Measurements from ENCODE around the gene TRPV2. TPM values are rescaled to one million over a fixed set of nuclear protein-coding genes. Genes with fewer than 3 reads are reported as not detected.

Gene TRPV2
- total RNA-seq, 2 donors from 2014 or later: 83.8 to 125 TPM

- DNase-seq (ENCODE audit: low spot score) (peak; percentile 71), ATAC-seq (peak; percentile 52 to 53)
- H3K27ac Mint-ChIP-seq: peak overlapping the region; percentile 99 to 100
- peak overlapping the region; percentile 99 for H3K4me3 Mint-ChIP-seq
- H3K9me3 Mint-ChIP-seq: no peaks in the 10 kb centered on the region
- H3K36me3 Mint-ChIP-seq: peaks cover 4% of the 10 kb centered on the region
- no peaks in the 10 kb centered on the region for H3K27me3 Mint-ChIP-seq
- peaks cover 37 to 41% of the 10 kb centered on the region in 2 donors for H3K4me1 Mint-ChIP-seq (ENCODE audit: low read depth in 2 of 2)
Observed at GRCh38 chr17:16419929-16420271, 4.5 kb downstream of the TRPV2 start.

DNA sequence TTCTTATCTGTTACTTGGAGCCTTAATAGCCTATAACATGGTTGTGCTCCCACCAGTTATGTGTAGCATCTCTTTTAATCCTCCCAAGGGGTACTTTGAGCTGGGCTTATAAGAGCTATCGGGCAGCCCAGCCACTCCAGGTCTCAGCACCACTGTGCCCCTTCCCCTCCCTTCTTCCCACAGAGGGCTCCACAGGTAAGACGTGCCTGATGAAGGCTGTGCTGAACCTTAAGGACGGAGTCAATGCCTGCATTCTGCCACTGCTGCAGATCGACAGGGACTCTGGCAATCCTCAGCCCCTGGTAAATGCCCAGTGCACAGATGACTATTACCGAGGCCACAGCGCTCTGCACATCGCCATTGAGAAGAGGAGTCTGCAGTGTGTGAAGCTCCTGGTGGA lies 7.0 kb downstream of the TRPV2 start:
- no peaks in the 10 kb centered on the region for H3K9me3 Mint-ChIP-seq
- no peak overlapping the region for H3K4me3 Mint-ChIP-seq
- no peak for ATAC-seq
- H3K36me3 Mint-ChIP-seq: peaks cover 4% of the 10 kb centered on the region
- H3K27ac Mint-ChIP-seq: no peak overlapping the region
- DNase-seq (ENCODE audit: low spot score): no peak
- no peaks in the 10 kb centered on the region for H3K27me3 Mint-ChIP-seq
- peaks cover 29 to 36% of the 10 kb centered on the region in 2 donors for H3K4me1 Mint-ChIP-seq (ENCODE audit: low read depth in 2 of 2)

- DNase-seq (ENCODE audit: low spot score): no peak
- peaks cover 24 to 31% of the 10 kb centered on the region in 2 donors for H3K4me1 Mint-ChIP-seq (ENCODE audit: low read depth in 2 of 2)
- H3K4me3 Mint-ChIP-seq: no peak overlapping the region
- peaks cover 4% of the 10 kb centered on the region for H3K36me3 Mint-ChIP-seq
- H3K9me3 Mint-ChIP-seq: no peaks in the 10 kb centered on the region
- no peaks in the 10 kb centered on the region for H3K27me3 Mint-ChIP-seq
- no peak for ATAC-seq
- H3K27ac Mint-ChIP-seq: no peak overlapping the region
Observed at GRCh38 chr17:16423226-16423872, 8.0 kb downstream of the TRPV2 start.

- H3K36me3 Mint-ChIP-seq: peaks cover 12% of the 10 kb centered on the region
- no peak for ATAC-seq
- no peak overlapping the region for H3K4me3 Mint-ChIP-seq
- H3K27ac Mint-ChIP-seq: no peak overlapping the region
- no peaks in the 10 kb centered on the region for H3K9me3 Mint-ChIP-seq
- H3K4me1 Mint-ChIP-seq (ENCODE audit: low read depth in 2 of 2): peaks cover 9 to 17% of the 10 kb centered on the region in 2 donors
- no peak for DNase-seq (ENCODE audit: low spot score)
- H3K27me3 Mint-ChIP-seq: no peaks in the 10 kb centered on the region
Observed at GRCh38 chr17:16425202-16425601, 9.8 kb downstream of the TRPV2 start.

DNA sequence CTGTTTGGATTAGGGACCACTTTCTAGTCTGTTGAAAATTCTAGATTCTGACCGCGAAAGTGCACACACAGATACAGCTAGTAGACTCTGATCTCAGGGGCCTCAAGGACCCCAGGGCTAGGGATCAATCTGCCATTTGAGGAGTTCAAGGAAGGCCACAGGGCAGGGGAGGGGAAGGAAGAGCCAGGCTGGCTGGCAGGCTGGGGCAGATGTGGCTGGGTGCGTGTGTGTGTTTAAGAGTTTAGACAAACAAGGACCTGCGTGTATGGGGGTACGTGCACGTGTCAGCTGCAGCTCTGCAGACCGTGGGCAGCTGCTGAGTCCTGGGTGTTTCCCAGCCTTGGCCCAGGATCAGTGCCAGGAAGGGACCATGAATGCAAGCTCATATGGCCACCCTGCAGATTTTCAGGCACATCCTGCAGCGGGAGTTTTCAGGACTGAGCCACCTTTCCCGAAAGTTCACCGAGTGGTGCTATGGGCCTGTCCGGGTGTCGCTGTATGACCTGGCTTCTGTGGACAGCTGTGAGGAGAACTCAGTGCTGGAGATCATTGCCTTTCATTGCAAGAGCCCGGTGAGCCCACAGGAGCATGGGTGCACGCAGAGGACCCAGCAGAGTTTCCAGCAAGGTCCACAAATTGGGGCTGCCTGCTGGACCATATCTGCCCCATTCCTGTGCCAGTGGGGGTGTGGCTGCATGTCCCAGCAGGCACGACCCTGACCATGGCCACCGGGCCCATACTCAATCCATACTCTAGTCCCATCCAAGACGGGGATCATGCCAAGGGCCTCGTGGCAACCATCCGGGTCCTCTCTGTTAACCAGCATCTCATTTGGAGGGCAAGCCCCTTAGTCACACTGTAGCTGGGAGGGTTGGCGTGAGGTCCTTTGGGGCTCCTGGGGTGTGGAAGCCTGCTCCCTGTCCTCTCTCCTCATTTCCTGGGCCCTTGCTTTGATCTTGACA lies 10.6 kb downstream of the TRPV2 start:
- no peaks in the 10 kb centered on the region for H3K27me3 Mint-ChIP-seq
- H3K9me3 Mint-ChIP-seq: no peaks in the 10 kb centered on the region
- ATAC-seq (no peak), DNase-seq (ENCODE audit: low spot score) (no peak)
- H3K4me1 Mint-ChIP-seq (ENCODE audit: low read depth in 2 of 2): peaks cover 1 to 13% of the 10 kb centered on the region in 2 donors
- no peak overlapping the region for H3K4me3 Mint-ChIP-seq
- peaks cover 11% of the 10 kb centered on the region for H3K36me3 Mint-ChIP-seq
- no peak overlapping the region for H3K27ac Mint-ChIP-seq

- no peak for ATAC-seq
- H3K4me1 Mint-ChIP-seq (ENCODE audit: low read depth in 2 of 2): peaks cover 0 to 9% of the 10 kb centered on the region in 2 donors
- H3K27me3 Mint-ChIP-seq: no peaks in the 10 kb centered on the region
- no peak overlapping the region for H3K4me3 Mint-ChIP-seq
- no peaks in the 10 kb centered on the region for H3K9me3 Mint-ChIP-seq
- no peak overlapping the region for H3K27ac Mint-ChIP-seq
- H3K36me3 Mint-ChIP-seq: peaks cover 11% of the 10 kb centered on the region
- DNase-seq (ENCODE audit: low spot score): no peak
Observed at GRCh38 chr17:16427020-16427419, 11.6 kb downstream of the TRPV2 start.

DNA sequence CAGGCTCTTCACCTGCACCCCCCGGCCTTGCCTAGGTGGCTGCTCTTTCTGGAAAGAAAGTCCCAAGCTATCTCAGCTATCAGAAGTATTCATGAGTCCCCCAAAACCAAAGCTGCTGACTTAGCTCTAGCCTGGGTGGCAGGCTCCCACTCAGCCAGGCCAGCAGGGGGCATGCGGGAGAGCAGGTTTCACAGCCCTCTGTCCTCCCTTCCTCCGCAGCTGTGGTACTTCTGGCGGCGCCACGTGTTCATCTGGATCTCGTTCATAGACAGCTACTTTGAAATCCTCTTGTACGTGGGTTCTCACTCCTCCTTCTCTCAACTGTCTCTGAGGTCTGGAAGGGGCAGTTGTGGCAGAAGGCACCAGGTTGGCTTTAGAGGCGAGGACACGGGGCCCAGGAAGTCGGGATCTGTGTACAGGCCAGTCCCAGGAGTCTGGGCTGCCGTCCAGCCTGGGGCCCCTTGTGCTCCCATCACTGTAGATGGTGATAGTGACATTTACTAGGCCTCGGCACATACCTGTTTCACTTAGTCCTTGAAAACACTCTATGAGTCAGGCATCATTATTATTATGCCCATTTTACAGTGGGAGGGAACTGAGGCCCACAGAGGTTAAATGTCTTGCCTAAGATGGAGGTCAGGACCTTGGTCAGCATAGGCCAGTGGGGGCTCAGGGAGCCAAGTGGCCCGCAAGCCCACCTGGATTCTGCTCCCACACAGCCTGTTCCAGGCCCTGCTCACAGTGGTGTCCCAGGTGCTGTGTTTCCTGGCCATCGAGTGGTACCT lies 12.9 kb downstream of the TRPV2 start:
- Mint-ChIP-seq H3K9me3 (no peaks in the 10 kb centered on the region), H3K36me3 (peaks cover 11% of the 10 kb centered on the region), H3K4me1 (ENCODE audit: low read depth in 2 of 2) (peaks cover 0 to 6% of the 10 kb centered on the region in 2 donors), H3K4me3 (no peak overlapping the region), H3K27me3 (no peaks in the 10 kb centered on the region), H3K27ac (no peak overlapping the region)
- DNase-seq (ENCODE audit: low spot score): no peak
- ATAC-seq: peak in 1 of 2 donors; percentile 62

DNA sequence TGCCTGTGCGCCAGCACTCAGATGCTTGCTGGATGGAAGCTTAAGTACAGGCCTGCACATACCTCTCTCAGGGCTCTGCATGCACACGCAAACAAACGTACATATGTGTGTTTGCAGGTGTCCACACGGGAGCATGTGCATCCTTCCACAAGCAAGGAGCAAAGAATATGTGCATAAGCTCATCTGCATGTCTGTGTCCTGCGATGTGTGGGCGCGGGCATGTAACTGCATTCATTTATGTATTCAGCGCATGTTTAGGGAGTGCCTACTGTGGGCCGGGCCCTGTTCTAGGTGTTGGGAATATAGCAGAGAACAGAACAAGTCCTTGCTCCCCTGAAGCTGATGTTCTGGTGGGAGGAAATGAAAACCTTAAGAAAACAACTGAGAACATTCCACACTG lies 13.7 kb downstream of the TRPV2 start:
- Mint-ChIP-seq H3K4me1 (ENCODE audit: low read depth in 2 of 2) (peaks cover 0 to 6% of the 10 kb centered on the region in 2 donors), H3K27me3 (no peaks in the 10 kb centered on the region), H3K4me3 (no peak overlapping the region), H3K9me3 (no peaks in the 10 kb centered on the region), H3K27ac (peak overlapping the region in 1 of 2 donors; percentile 34), H3K36me3 (peaks cover 11% of the 10 kb centered on the region)
- ATAC-seq (no peak), DNase-seq (ENCODE audit: low spot score) (no peak)

DNA sequence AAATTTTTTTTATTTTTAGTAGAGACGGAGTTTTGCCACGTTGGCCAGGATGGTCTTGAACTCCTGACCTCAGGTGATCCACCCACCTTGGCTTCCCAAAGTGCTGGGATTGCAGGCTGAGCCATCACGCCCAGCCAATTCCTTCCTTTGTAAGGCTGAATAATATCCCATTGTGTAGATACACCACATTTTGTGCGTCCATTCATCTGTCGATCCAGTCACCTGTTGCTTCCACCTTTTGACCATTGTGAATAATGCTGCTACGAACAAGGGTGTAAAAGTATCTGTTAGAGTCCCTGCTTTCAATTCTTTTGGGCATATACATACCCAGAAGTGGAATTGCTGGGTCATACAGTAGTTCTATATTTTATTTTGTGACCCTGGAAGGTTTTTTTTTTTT lies 15.3 kb downstream of the TRPV2 start:
- no peak overlapping the region for H3K4me3 Mint-ChIP-seq
- H3K36me3 Mint-ChIP-seq: peaks cover 11% of the 10 kb centered on the region
- no peak overlapping the region for H3K27ac Mint-ChIP-seq
- no peak for DNase-seq (ENCODE audit: low spot score)
- H3K4me1 Mint-ChIP-seq (ENCODE audit: low read depth in 2 of 2): peaks cover 5 to 12% of the 10 kb centered on the region in 2 donors
- ATAC-seq: no peak
- H3K9me3 Mint-ChIP-seq: no peaks in the 10 kb centered on the region
- no peaks in the 10 kb centered on the region for H3K27me3 Mint-ChIP-seq

GRCh38 chr17:16432017-16432416 lies 16.6 kb downstream of the TRPV2 start:
- Mint-ChIP-seq H3K36me3 (peaks cover 11% of the 10 kb centered on the region), H3K27ac (no peak overlapping the region)

DNA sequence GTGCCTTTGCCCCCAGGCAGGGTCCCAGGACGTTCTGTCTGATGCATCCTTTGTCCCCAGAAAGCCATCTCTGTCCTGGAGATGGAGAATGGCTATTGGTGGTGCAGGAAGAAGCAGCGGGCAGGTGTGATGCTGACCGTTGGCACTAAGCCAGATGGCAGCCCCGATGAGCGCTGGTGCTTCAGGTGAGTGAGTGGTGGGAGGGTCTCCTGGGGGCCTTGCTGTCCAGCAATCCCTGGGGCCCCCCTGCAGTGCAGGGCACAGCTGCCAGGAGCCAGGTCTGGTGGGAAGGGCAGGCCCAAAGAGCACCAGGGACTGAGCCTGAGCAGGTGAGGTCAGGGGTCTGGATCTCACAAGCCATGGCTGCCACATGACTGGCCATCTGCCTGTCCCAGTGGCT lies 18.1 kb downstream of the TRPV2 start:
- H3K4me3 Mint-ChIP-seq: no peak overlapping the region
- H3K4me1 Mint-ChIP-seq (ENCODE audit: low read depth in 2 of 2): peaks cover 20 to 26% of the 10 kb centered on the region in 2 donors
- ATAC-seq (no peak), DNase-seq (ENCODE audit: low spot score) (no peak)
- H3K9me3 Mint-ChIP-seq: no peaks in the 10 kb centered on the region
- H3K36me3 Mint-ChIP-seq: peaks cover 11% of the 10 kb centered on the region
- no peak overlapping the region for H3K27ac Mint-ChIP-seq
- no peaks in the 10 kb centered on the region for H3K27me3 Mint-ChIP-seq

More at GRCh38 chr17:16432017-16432416, 16.6 kb downstream of the TRPV2 start:
- Mint-ChIP-seq H3K9me3 (no peaks in the 10 kb centered on the region), H3K27me3 (no peaks in the 10 kb centered on the region), H3K4me3 (no peak overlapping the region), H3K4me1 (ENCODE audit: low read depth in 2 of 2) (peaks cover 13 to 16% of the 10 kb centered on the region in 2 donors)
- ATAC-seq (no peak), DNase-seq (ENCODE audit: low spot score) (no peak)

- Mint-ChIP-seq H3K27ac (no peak overlapping the region), H3K4me1 (ENCODE audit: low read depth in 2 of 2) (peaks cover 30 to 33% of the 10 kb centered on the region in 2 donors), H3K36me3 (peaks cover 8% of the 10 kb centered on the region), H3K27me3 (no peaks in the 10 kb centered on the region), H3K9me3 (no peaks in the 10 kb centered on the region), H3K4me3 (no peak overlapping the region)
- DNase-seq (ENCODE audit: low spot score): no peak
- ATAC-seq: no peak
Observed at GRCh38 chr17:16434662-16435061, 19.3 kb downstream of the TRPV2 start.

- peak overlapping the region; percentile 70 to 97 for H3K27ac Mint-ChIP-seq
- H3K27me3 Mint-ChIP-seq: no peaks in the 10 kb centered on the region
- no peak overlapping the region for H3K4me3 Mint-ChIP-seq
- DNase-seq (ENCODE audit: low spot score): no peak
- H3K36me3 Mint-ChIP-seq: peaks cover 16% of the 10 kb centered on the region
- no peaks in the 10 kb centered on the region for H3K9me3 Mint-ChIP-seq
- H3K4me1 Mint-ChIP-seq (ENCODE audit: low read depth in 2 of 2): peaks cover 39 to 43% of the 10 kb centered on the region in 2 donors
- no peak for ATAC-seq
Observed at GRCh38 chr17:16435925-16436886, 20.8 kb downstream of the TRPV2 start.

Data from natural killer cell treated with Interleukin-12 subunit alpha and Interleukin-12 subunit beta and Interleukin-15 and Interleukin-18, amount 100 ng/mL, for 72 hours (primary cell).